BE2C (cell line): Measurements from ENCODE around the gene CENPU.
"Not testable (repeated sequence)": the region's sequence is repeated elsewhere in the genome, so short reads cannot be mapped to it uniquely, and the experiment has no call there.

ENCODE experiments used
- DNase-seq: peaks from one replicate; pipeline ENCODE4 v3.0.0-alpha.2; 2020
- H3K27me3 ChIP-seq: fragments of 250-450 bp; sonication (Bioruptor Pico); 2 replicates; pipeline ENCODE4 v1.5.1; 2020; ENCODE audit warnings: mild to moderate bottlenecking
- H3K36me3 ChIP-seq: fragments of 250-450 bp; sonication (Bioruptor Pico); 2 replicates; pipeline ENCODE4 v1.5.1; 2020; ENCODE audit warnings: mild to moderate bottlenecking
- H3K4me1 ChIP-seq: fragments of 250-450 bp; sonication (Bioruptor Pico); 2 replicates; pipeline ENCODE4 v1.5.1; 2020
- H3K4me3 ChIP-seq: 2 replicates; pipeline ENCODE4 v1.5.1; 2011; ENCODE audit warnings: low read depth, low read length
- H3K9me3 ChIP-seq: fragments of 250-450 bp; sonication (Bioruptor Pico); 2 replicates; pipeline ENCODE4 v1.5.1; 2020
- TF ChIP-seq, protein P1 (sequence below): IDR thresholded peaks from 2 replicates; pipeline ENCODE4 v1.5.1; 2012; ENCODE audit warnings: mild to moderate bottlenecking, low read depth, low read length

The CENPU gene

DNA sequence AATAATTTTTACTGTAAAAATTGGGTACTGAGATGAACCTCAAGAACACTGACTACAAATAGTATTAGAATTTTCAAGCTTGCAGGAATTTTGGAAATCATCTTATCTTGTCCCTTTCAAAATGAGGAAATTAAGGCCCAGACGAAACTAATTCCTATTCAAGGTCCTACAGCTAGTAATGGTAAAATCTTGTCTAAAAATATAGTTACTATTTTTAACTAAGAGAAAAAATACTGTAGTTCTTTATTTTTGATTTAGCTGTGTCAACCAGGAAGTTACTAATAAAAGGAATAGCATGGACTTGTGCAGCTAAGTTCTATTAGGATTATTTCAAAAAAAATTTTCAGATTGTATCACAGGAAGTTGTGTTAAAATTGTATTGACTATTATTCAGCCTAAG lies 71.7 kb downstream of the CENPU start:
- H3K27me3 ChIP-seq = no peaks in the 10 kb centered on the region
- no peak for DNase-seq
- no peaks in the 10 kb centered on the region for H3K9me3 ChIP-seq
- 0 out of 2 replicates have a peak, but pooled peaks cover 3% of the 10 kb centered on the region for H3K36me3 ChIP-seq
- no peaks in the 10 kb centered on the region for H3K4me1 ChIP-seq
- H3K4me3 ChIP-seq = no peak overlapping the region
- TF ChIP-seq, protein P1, sequence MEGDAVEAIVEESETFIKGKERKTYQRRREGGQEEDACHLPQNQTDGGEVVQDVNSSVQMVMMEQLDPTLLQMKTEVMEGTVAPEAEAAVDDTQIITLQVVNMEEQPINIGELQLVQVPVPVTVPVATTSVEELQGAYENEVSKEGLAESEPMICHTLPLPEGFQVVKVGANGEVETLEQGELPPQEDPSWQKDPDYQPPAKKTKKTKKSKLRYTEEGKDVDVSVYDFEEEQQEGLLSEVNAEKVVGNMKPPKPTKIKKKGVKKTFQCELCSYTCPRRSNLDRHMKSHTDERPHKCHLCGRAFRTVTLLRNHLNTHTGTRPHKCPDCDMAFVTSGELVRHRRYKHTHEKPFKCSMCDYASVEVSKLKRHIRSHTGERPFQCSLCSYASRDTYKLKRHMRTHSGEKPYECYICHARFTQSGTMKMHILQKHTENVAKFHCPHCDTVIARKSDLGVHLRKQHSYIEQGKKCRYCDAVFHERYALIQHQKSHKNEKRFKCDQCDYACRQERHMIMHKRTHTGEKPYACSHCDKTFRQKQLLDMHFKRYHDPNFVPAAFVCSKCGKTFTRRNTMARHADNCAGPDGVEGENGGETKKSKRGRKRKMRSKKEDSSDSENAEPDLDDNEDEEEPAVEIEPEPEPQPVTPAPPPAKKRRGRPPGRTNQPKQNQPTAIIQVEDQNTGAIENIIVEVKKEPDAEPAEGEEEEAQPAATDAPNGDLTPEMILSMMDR = no peak

DNA sequence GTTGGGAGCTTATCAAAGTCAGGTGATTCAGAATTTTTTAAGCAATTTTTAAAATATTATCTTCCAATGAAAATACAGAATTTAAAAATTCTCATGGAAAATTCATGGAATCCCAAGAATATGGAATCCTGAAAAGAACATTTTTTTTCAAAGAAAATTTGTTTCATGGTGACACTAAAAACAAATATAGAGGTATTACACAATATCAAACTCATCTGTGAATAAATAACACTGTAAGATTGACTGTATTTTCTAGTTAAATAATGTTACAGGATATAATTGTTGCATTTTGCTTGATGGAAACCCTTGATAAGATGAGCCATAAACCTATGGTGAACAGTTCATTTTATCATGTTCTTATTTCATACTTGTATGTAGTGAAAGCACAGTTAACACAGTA lies 72.9 kb downstream of the CENPU start:
- H3K27me3 ChIP-seq = no peaks in the 10 kb centered on the region
- H3K4me3 ChIP-seq = no peak overlapping the region
- H3K36me3 ChIP-seq = 0 out of 2 replicates have a peak, but pooled peaks cover 3% of the 10 kb centered on the region
- no peaks in the 10 kb centered on the region for H3K4me1 ChIP-seq
- H3K9me3 ChIP-seq = no peaks in the 10 kb centered on the region
- TF ChIP-seq, protein P1 = no peak
- DNase-seq = no peak

DNA sequence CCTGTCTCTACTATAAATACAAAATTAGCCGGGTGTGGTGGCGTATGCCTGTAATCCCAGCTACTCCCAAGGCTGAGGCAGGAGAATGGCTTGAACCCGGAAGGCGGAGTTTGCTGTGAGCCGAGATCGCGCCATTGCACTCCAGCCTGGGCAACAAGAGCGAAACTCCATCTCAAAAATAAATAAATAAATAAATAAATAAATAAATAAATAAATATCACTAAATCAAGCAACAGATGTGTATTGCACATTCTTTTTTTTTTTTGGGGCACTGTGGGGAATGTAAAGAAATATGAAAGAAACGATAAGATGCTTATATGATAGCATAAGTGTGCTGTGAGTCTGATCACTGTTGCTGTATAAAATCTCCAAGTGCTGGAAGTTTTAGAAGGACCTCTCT lies 76.1 kb downstream of the CENPU start:
- not testable (repeated sequence) for H3K4me3 ChIP-seq, H3K36me3 ChIP-seq, H3K9me3 ChIP-seq, DNase-seq, H3K4me1 ChIP-seq, H3K27me3 ChIP-seq

DNA sequence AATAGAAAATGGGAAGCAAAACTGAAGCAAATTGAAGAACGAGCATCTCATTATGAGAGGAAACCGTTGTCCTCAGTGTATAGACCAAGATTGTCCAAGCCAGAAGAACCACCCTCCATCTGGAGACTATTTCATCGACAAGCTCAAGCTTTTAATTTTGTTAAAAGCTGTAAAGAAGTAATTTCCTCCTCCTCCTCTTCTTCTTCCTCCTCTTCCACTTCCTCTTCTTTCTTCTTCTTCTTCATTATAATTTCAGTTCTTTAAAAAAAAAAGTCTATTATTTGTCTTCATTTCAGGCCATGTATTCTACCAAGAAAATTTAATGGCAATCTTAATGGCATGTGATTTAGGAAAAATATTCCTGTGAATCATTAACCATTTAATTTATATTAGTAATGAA lies 76.8 kb downstream of the CENPU start:
- H3K9me3 ChIP-seq = no peaks in the 10 kb centered on the region
- no peak for DNase-seq
- no peaks in the 10 kb centered on the region for H3K27me3 ChIP-seq
- TF ChIP-seq, protein P1 = no peak
- H3K4me3 ChIP-seq = no peak overlapping the region
- no peaks in the 10 kb centered on the region for H3K4me1 ChIP-seq
- H3K36me3 ChIP-seq = 0 out of 2 replicates have a peak, but pooled peaks cover 3% of the 10 kb centered on the region

DNA sequence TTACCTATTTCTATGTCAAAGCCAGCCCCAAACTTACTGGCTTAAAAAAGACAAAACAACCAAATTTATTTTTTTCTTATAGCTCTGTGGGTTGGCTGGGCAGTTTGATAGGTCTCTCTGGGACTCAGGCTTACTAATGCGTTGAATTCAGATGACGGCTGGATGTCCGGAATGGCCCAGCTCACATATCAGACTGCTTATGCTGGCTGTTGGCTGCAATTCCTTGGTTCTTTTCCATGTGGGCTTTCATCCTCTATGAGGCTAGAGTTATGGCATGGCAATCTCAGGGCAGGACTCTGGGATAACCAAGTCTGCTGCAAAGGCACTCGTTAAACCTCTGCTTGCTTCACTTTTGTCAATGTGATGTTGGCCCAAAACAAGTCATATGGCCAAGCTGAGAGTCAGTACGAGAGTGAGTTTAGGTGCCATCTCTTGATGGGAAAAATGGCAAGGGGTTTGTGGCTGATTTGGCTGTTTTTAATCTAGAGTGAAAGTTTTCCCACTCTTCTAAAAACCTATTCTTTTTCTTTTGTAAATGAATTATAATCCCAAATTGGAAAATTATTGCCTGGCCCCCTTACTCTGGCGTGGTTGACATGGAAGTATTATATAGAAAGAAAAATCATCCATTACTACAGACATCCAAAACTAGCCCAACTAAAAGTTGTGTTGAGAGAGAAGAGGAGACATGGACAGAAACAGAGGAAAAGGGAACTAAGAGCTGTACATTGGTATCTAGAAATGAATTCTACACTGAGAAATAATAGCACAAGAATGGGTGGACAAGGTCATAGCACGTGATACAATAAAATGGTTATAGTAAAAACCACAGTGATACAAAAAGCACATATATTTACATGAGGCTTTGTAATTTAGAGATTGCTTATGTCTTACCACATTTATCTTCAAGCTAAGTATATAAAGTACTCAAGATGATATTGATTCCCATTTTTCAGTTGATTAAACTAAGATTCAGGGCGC lies 77.7 kb downstream of the CENPU start:
- Histone ChIP-seq H3K9me3 (no peaks in the 10 kb centered on the region), H3K4me3 (no peak overlapping the region), H3K36me3 (0 out of 2 replicates have a peak, but pooled peaks cover 3% of the 10 kb centered on the region), H3K27me3 (no peaks in the 10 kb centered on the region), H3K4me1 (no peaks in the 10 kb centered on the region)
- TF ChIP-seq, protein P1 = no peak
- no peak for DNase-seq

DNA sequence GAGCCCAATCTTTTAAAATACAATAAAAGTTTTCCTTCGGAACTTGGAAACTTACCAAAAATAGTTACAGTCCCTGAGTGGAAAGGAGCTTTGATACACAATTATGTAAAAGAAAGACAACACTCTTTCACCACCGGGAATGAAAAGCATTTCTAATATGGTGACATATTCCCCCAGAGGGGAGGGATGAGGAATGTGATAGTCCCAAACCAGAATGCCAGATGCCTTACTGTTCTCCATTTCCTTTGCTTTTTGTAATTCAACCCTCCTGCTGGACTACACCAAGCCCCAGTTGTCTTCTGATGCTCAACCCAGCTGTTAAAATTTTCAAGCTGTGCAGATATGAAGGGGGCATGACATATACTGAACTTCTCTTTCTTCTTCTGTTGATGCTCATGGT lies 80.2 kb downstream of the CENPU start:
- H3K36me3 ChIP-seq = no peaks in the 10 kb centered on the region
- no peaks in the 10 kb centered on the region for H3K27me3 ChIP-seq
- TF ChIP-seq, protein P1 = no peak
- no peak for DNase-seq
- no peak overlapping the region for H3K4me3 ChIP-seq
- no peaks in the 10 kb centered on the region for H3K9me3 ChIP-seq
- H3K4me1 ChIP-seq = no peaks in the 10 kb centered on the region; the same call in 1 of the 2 replicates

DNA sequence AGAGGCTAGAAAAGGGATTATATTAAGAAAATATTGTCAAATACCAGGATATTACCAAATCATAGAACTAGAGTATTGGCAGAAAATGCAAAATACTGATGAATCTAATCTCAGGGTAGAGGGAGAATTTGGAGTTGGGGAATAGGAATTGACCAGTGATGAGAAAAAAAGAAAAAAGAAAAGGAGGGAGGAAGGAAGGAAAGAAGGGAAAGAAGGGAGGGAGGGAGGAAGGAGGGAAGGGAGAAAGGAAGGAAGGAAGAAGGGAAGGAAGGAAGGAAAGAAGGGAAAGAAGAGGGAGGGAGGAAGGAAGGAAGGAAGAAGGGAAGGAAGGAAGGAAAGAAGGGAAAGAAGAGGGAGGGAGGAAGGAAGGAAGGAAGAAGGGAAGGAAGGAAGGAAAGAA lies 81.2 kb downstream of the CENPU start:
- not testable (repeated sequence) for H3K4me1 ChIP-seq, H3K27me3 ChIP-seq, DNase-seq, H3K9me3 ChIP-seq, H3K36me3 ChIP-seq, H3K4me3 ChIP-seq
